GM10266 (cell line): ENCODE results near the gene CCL1.

ENCODE experiments used
- DNase-seq: peaks from one replicate; pipeline ENCODE4 v3.0.0; 2012; ENCODE audit errors: extremely low spot score
- TF ChIP-seq, protein P1 (sequence below): IDR thresholded peaks from 2 replicates; pipeline ENCODE4 v1.5.1; 2012; ENCODE audit warnings: mild to moderate bottlenecking, low read depth; ENCODE audit not compliant: control insufficient read depth, insufficient read depth; ENCODE audit errors: missing control alignments

The CCL1 gene, protein sequence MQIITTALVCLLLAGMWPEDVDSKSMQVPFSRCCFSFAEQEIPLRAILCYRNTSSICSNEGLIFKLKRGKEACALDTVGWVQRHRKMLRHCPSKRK

GRCh38 chr17:34363183-34363661 lies at the start of gene CCL1:
Gene CCL1, minus strand, starts transcription at chr17:34363233. Its CDS starts 72 bp downstream, at chr17:34363161.
- no peak for DNase-seq
- TF ChIP-seq, protein P1, sequence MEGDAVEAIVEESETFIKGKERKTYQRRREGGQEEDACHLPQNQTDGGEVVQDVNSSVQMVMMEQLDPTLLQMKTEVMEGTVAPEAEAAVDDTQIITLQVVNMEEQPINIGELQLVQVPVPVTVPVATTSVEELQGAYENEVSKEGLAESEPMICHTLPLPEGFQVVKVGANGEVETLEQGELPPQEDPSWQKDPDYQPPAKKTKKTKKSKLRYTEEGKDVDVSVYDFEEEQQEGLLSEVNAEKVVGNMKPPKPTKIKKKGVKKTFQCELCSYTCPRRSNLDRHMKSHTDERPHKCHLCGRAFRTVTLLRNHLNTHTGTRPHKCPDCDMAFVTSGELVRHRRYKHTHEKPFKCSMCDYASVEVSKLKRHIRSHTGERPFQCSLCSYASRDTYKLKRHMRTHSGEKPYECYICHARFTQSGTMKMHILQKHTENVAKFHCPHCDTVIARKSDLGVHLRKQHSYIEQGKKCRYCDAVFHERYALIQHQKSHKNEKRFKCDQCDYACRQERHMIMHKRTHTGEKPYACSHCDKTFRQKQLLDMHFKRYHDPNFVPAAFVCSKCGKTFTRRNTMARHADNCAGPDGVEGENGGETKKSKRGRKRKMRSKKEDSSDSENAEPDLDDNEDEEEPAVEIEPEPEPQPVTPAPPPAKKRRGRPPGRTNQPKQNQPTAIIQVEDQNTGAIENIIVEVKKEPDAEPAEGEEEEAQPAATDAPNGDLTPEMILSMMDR: no peak

GRCh38 chr17:34412534-34412933 lies 49.5 kb upstream of the CCL1 start:
- no peak for DNase-seq
- TF ChIP-seq, protein P1: no peak

DNA sequence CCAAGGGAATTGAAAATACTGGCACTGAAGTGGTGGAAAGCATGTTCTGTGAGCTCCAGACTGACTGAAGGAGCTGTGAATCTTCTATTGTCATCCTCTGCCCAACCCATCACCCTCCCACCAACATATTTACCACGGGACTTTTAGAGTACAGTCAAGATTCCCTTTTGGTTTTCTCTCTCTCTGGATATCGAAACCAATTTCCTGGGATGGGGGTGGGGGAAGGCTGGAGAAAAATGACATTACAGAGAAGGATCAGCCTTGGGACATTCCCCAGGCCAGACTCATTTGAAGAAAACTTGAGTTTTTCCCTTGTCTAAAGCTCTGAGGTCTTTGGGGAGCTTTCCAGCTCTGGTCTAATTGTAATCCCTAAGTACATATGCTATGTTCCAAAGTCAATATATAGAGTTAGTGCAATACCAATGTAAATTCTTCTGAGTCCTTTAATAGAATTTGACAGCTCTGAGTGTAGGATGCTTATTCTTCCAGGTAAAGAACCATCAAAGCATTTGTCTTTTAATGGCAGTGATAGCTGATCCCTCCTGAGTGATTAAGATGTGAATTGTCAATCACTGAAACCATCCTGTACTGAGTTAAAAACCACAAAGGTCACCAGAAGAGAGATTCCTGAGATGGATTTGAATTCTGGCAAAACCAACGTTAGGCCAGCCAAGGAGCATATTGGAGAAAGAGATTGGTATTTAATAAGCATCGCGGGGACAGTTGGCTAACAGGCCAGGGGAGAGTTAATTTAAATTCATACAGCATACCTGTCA lies 48.8 kb upstream of the CCL1 start:
- TF ChIP-seq, protein P1: no peak
- DNase-seq: no peak

GRCh38 chr17:34409352-34409751 lies 46.3 kb upstream of the CCL1 start:
- no peak for DNase-seq
- TF ChIP-seq, protein P1: no peak

DNA sequence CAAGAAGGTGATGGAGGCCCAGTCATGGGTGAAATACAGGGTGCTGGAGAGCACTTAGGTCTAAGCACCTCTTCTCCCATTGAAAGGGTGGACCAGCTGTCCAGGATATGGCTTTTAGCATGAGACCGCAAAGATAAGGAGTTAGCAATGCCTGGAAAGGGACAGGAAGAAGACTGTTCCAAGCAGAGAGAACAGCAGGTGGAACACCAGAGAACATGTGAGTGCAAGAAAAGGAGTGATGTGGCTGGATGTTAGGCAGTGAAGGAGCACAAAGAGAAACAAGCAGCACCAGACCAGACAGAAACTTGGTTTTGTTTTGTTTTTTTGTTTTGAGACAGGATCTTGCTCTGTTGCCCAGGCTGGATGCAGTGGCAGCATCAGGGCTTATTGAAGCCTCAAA lies 45.4 kb upstream of the CCL1 start:
- TF ChIP-seq, protein P1: no peak
- DNase-seq: no peak

DNA sequence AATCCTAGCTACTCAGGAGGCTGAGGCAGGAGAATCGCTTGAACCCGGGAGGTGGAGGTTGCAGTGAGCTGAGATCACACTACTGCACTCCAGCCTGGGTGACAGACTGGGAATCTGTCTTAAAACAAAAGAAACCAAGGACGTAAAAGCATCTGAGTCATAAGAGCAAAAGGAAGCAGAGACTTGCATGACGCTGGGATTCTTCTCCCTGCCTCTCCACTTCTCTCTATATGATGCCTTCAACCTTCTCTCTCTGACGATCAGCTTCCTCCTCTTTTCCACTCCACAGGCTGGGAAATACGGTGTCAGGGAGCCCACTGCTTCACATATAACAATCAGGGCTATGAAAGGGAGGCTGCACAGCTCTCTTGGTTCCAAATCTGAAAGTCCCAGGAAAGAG lies 43.2 kb upstream of the CCL1 start:
- TF ChIP-seq, protein P1: no peak
- DNase-seq: no peak

DNA sequence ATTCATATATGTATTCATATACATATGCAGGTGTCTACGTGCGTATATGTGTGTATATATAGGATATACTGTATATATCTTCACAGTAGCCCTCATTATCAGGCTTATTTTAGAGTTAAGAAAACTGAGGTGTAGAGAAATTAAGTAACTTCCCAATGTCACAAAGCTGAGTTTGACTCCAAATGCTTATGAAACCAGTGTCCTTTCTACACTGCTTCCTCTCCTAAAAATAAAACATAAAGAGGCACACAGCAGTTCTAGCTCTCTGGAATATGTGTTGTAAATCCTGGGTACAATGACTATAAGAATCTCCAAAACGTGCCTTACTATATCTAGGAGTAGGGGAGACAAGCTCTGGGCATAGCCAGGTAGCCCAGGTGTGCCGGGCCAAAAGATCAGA lies 40.0 kb upstream of the CCL1 start:
- TF ChIP-seq, protein P1: no peak
- no peak for DNase-seq
